ENCODE data around the gene SNRK.

SNRK gene

GRCh38 chr3:43286115-43286840 lies at the start of gene SNRK:
Gene SNRK, plus strand, starts transcription at chr3:43286540. Its CDS starts 16,664 bp downstream, at chr3:43303204.
- peak; percentile 85 to 89 (median 86) for DNase-seq

GRCh38 chr3:43238801-43239200 lies 47.5 kb upstream of the SNRK start:
- no peak for DNase-seq

DNA sequence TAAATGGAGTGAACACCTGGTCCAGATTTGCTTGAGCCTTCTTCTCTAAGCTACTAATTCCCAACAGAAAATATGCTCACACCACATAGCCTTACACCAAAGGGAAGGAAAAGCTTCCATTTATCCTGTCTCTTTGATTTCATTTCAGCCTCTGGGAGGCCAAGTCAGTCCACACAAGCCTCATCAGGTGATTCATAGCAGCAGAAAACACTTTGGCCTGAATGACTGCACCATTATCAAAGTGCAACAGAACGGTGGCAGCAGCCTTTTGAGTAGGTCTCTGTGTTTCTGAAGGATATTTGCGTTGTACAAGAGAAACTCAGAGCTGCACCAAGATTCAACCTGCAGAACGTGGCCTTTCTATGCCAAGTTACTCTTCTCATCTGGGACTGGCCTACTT lies 46.6 kb upstream of the SNRK start:
- DNase-seq, result no peak

- no peak for DNase-seq
Measured at GRCh38 chr3:43243590-43244587, 42.5 kb upstream of the SNRK start.

GRCh38 chr3:43244694-43245093 lies 41.6 kb upstream of the SNRK start:
- DNase-seq, result no peak

DNA sequence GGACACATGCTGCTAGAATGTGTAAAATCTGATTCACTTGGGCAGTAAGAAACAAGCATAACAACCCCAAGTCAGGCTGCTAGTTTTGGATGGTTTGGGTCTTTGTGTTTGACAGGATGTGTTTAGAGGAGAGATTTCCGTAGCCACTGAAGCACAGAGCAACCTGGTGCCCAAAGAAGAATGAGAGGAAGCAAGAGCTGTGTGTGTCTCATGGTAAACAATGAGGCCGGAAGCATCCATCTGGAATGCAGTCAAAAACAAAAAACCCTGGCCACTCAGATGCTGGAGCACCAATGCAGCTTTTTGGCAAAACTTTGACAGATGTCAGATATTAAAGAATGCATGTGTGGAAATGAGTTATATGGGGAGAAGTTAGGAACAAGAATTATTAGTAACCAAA lies 39.4 kb upstream of the SNRK start:
- no peak for DNase-seq

GRCh38 chr3:43247561-43248184 lies 38.7 kb upstream of the SNRK start:
- no peak for DNase-seq

- DNase-seq, result no peak
Measured at GRCh38 chr3:43248185-43248583, 38.2 kb upstream of the SNRK start.

DNA sequence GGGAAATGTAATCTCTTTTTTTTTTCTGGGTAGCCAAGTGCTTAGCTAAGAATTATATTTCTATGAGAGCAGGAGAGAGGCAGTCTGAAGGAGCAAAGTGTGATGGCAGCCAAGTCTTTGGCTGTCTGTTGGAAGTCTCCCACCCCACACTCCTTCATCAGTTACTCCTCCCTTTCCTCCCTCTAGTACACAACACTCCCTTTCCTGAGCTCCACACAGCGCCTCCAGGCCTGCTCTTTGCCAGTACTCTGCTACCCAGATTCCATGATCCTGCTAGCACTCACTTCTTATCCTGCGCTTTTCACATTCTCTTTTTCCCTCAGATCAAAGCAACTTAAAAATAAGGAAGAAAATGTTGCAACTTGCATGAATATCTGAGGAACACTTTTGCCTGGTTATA lies 37.4 kb upstream of the SNRK start:
- no peak for DNase-seq

DNA sequence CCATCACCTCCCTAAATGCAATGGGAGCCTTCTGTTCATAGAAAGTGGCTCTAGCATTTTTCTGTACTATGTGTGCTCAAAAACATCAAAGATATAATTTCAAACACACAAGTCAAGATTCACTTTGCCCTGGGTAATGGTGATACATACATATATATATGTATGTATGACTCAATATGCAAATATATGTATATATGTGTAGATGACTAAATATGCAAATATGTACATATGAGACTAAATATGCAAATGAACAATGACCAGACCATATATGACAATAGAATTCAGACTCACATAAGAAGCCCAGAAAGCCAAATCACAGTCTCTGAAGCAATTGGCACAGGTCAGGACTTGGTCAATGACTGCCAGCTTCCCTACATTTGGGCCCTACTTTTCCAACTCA lies 36.9 kb upstream of the SNRK start:
- DNase-seq, result no peak

DNA sequence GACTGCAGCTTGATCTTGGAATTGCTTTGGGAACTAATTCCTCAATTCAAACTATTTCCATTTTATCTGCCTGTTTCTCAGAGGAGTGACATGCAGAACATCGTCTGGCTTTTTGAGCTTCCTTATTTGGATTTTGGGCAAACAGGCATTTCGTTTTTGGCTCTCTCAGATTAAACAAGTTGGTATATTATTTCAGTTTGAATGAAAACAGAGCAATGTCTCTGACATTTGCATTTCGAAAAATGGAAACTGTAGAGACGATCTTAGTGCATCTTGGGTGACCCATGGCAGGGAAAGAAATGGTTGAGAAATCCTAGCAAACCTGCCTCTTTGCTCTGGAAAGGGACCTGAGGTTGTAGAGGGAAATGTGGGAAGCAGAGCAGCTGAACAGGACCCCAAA lies 33.0 kb upstream of the SNRK start:
- DNase-seq, result no peak

- DNase-seq, result no peak
Measured at GRCh38 chr3:43254125-43254524, 32.2 kb upstream of the SNRK start.

GRCh38 chr3:43255662-43256061 lies 30.7 kb upstream of the SNRK start:
- DNase-seq, result no peak

GRCh38 chr3:43256714-43257461 lies 29.5 kb upstream of the SNRK start:
- no peak for DNase-seq

DNA sequence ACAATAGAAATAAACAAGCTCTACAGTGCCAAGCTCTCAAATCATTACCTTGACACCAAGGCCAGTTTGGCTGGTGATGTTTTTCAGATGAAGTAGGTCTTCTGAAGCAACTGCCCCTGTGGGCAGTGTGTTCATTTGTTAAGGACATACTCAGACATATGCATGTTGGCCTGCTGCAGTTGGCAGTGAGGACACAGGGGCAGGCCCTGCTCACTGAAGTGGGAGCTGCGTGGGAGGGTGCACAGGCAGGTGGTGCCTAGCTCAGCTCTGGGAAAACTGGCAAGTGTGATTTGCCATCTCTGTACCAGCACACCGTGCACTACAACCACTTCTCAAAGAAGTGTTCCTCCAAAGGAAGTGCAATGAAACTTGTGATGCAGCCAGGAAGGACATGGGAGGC lies 28.5 kb upstream of the SNRK start:
- DNase-seq, result no peak

DNA sequence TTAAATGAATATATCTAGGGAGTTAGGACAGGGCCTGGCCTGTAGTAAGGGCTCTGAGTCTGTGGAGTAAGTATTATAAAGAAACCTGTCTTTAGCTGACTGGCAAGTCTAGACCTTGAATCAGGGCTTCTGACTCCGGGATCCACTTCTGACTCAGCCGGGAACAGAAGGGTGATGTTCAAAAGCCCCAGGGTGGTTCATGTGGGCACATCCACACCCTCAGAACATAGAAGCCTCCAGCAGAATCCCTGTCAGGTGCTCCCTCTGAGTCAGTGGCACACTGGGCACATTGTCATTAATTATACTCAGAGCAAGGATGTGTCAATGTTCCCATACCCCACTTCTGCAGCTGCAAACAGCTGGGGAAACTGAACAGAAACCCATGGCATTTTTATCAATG lies 26.7 kb upstream of the SNRK start:
- no peak for DNase-seq

DNA sequence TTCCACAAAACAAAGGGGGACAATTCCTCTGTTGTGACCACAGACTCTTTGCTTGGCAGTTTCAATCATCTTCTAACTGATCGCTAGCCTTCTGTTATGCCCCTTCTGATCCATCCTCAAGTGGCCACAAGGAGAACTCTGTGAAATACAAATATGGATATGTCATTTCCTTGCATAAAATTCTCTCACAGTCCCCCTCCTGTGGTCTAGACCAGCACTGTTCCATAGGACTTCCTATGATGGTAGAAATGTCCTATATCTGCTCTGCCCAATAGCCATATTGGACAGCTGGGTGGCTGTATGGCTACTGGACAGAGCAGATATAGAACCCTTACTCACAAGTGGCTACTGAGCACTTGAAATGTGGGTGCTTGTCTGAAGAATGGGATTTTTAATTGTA lies 25.9 kb upstream of the SNRK start:
- no peak for DNase-seq

DNA sequence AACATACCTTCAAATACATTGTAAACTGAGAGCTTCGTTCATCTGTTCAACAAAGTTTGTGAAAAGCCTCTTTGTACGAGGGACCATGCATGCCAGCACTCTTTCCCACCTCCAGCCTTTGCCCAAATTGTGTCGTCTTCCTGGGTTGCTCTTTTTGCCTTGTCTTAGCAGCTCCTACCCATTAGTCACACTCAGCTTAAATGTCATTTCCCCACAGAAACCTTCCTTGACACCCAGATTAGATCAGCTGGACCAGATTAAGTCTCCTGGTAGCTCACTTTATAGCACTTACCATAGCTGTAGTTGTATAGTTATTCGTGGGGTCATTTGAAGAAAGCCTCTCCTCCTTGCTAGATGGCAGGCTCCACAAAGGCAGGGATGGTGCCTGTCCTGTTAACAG lies 24.1 kb upstream of the SNRK start:
- DNase-seq, result no peak

- DNase-seq, result no peak
Measured at GRCh38 chr3:43266451-43266850, 19.9 kb upstream of the SNRK start.

DNA sequence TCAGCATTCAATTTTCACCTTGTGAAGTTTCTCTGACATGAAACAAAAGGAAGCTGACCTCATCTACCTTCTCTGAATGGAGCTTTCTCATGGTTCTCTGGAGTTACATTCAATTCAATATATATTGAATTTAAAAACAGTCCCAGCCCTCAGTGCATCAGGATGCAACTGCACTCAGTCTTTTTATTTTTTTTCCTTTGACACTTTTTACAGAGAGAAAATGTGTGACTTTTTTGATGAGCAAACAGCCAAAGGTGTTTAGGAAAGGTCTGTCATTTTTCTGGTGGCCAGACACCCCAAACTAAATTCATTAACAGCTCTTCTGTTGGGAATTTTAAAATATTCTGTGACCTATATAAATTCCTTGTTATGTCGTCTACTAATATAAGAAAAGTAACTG lies 19.3 kb upstream of the SNRK start:
- no peak for DNase-seq

DNA sequence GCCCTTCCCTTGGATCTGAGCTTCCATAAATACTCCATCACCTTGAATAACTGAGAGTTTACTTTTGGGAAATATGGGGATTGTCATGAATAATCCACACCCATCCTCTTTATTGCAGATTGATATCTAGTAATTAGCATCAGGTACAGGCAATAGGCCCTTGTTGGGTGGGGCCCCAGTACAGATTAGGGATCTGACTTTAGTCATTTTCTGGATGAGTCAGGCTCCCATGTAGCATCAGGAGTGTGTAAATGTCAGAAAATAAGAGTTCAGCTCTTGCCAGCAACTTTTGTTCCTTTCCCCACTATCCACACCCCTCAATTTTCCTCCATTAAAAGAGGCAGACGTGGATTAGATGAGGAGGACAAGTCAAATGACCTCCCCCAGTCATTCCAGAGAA lies 17.7 kb upstream of the SNRK start:
- DNase-seq, result no peak

DNA sequence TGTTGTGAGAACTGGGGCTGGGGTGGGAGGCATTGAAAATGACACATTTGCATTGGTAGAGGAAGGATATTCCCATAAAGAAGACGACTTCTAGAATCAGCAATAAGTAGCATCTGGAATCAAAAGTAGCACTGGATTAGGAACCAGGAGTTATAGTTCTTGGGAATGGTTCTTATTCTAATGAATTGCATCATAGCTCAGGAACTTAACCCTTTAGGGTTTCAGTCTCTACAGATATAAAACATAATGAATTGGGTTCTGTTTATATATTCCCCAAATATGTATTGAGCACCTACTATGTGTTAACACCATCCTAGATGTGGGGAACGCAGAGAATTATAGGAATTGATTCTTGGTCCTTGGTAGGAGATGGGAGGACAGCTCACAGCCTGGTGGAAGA lies 16.3 kb upstream of the SNRK start:
- no peak for DNase-seq

- DNase-seq, result no peak
Measured at GRCh38 chr3:43273416-43273815, 12.9 kb upstream of the SNRK start.
